OCI-LY1 (cell line): ENCODE results near the gene HTR1D.

ENCODE experiments used
- EZH2 ChIP-seq: fragments of 200-600 bp; sonication (generic), shearing (Covaris generic); IDR thresholded peaks from 2 replicates; pipeline ENCODE4 v1.8.0; 2017; ENCODE audit warnings: borderline replicate concordance, mixed run types, mild to moderate bottlenecking, antibody characterized with exemption, low read length, moderate library complexity, mixed read lengths
- TF ChIP-seq, protein P1 (sequence below): fragments of 200-600 bp; sonication (generic), shearing (Covaris generic); IDR thresholded peaks from 2 replicates; pipeline ENCODE4 v1.5.1; 2017; ENCODE audit warnings: mild to moderate bottlenecking, antibody characterized with exemption, low read length, moderate library complexity, mixed read lengths

DNA sequence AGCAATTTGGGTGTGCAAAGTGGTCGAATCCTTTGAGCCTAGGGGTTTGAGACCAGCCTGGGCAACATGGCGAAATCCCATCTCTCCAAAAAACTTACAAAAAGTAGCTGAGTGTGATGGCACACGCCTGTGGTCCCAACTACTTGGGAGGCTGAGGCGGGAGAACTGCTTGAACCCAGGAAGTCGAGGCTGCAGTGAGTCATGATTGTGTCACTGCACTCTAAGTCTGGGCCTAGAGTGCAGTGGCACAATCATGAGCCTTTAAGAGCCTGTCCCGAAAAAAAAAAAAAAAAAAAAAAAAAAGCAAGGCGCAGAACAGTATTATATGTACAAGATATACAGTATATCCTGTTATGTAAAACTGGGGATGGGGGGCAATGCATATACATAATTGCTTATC is 25.1 kb upstream of the HTR1D start:
- TF ChIP-seq, protein P1, sequence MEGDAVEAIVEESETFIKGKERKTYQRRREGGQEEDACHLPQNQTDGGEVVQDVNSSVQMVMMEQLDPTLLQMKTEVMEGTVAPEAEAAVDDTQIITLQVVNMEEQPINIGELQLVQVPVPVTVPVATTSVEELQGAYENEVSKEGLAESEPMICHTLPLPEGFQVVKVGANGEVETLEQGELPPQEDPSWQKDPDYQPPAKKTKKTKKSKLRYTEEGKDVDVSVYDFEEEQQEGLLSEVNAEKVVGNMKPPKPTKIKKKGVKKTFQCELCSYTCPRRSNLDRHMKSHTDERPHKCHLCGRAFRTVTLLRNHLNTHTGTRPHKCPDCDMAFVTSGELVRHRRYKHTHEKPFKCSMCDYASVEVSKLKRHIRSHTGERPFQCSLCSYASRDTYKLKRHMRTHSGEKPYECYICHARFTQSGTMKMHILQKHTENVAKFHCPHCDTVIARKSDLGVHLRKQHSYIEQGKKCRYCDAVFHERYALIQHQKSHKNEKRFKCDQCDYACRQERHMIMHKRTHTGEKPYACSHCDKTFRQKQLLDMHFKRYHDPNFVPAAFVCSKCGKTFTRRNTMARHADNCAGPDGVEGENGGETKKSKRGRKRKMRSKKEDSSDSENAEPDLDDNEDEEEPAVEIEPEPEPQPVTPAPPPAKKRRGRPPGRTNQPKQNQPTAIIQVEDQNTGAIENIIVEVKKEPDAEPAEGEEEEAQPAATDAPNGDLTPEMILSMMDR, result no peak
- no peak for TF ChIP-seq EZH2
